Measurements from ENCODE around the gene RNF208. TPM values are rescaled to one million over a fixed set of nuclear protein-coding genes. Genes with fewer than 3 reads are reported as not detected.

RNF208 gene
- total RNA-seq, 2 donors from 2014 or later = 0.78 to 14.5 TPM

GRCh38 chr9:137191691-137192447 is 30.2 kb downstream of the RNF208 start:
- H3K27me3 ChIP-seq = no peaks in the 10 kb centered on the region
- H3K9me3 ChIP-seq = no peaks in the 10 kb centered on the region
- DNase-seq (no peak), ATAC-seq (no peak)
- H3K36me3 ChIP-seq (replicated peaks in 1 of 2; ENCODE audit: insufficient read depth in 1 of 2, low read depth in 2 of 2) = peaks cover 0 to 2% of the 10 kb centered on the region in 2 donors
- WGBS, 2 donors = 69% methylated on average over 21 of the region's 22 CpGs; no CpG with 5 or more reads in 1 of the 2 donors
- intact Hi-C loops (cut with DNase I) = loop anchor here (5.0 kb wide), 1 partner anchor 40 kb away; the partner anchor contains the start of gene SLC34A3
- peaks cover 91% of the 10 kb centered on the region for H3K4me1 ChIP-seq
- peak overlapping the region; percentile 13 to 93 (median 58) for H3K27ac ChIP-seq
- no peak overlapping the region for H3K4me3 ChIP-seq
- TF ChIP-seq POLR2A (IDR thresholded peaks at IDR 0.05) (peak in 1 of 3 donors; percentile 6), CTCF (IDR thresholded peaks at IDR 0.05) (no peak)

- Histone ChIP-seq H3K9me3 (no peaks in the 10 kb centered on the region), H3K27me3 (no peaks in the 10 kb centered on the region), H3K4me3 (no peak overlapping the region), H3K36me3 (replicated peaks in 1 of 2; ENCODE audit: insufficient read depth in 1 of 2, low read depth in 2 of 2) (peaks cover 0 to 2% of the 10 kb centered on the region in 2 donors), H3K27ac (peak overlapping the region in 3 of 4 donors; percentile 93 to 96 (median 94)), H3K4me1 (peaks cover 91% of the 10 kb centered on the region)
- TF ChIP-seq CTCF (IDR thresholded peaks at IDR 0.05) (no peak), POLR2A (IDR thresholded peaks at IDR 0.05) (no peak)
- no peak for ATAC-seq
- intact Hi-C loops (cut with DNase I) = loop anchor here (5.0 kb wide), 1 partner anchor 41 kb away; the partner anchor contains the start of gene SLC34A3
- DNase-seq = no peak
- WGBS, 2 donors = 66 to 79% methylated on average over 3 of the region's 3 CpGs
These were observed 30.8 kb downstream of the RNF208 start for GRCh38 chr9:137191245-137191644.

GRCh38 chr9:137190315-137190856 is 31.7 kb downstream of the RNF208 start:
- TF ChIP-seq POLR2A (IDR thresholded peaks at IDR 0.05) = no peak
- peak in 4 of 7 experiments; percentile 24 to 38 (median 26) for TF ChIP-seq CTCF (IDR thresholded peaks at IDR 0.05)
- peaks cover 0 to 3% of the 10 kb centered on the region in 2 donors for H3K36me3 ChIP-seq (replicated peaks in 1 of 2; ENCODE audit: insufficient read depth in 1 of 2, low read depth in 2 of 2)
- ATAC-seq (no peak), DNase-seq (peak in 2 of 4 donors; percentile 47 to 57)
- H3K27me3 ChIP-seq = no peaks in the 10 kb centered on the region
- no peak overlapping the region for H3K4me3 ChIP-seq
- peaks cover 91% of the 10 kb centered on the region for H3K4me1 ChIP-seq
- intact Hi-C loops (cut with DNase I) = loop anchor here (5.0 kb wide), 1 partner anchor 42 kb away; the partner anchor contains the start of gene SLC34A3
- H3K9me3 ChIP-seq = no peaks in the 10 kb centered on the region
- WGBS, 2 donors = 20 to 25% methylated on average over 1 to 9 of the region's 9 CpGs
- peak overlapping the region; percentile 93 to 99 (median 95) for H3K27ac ChIP-seq

GRCh38 chr9:137189297-137190295 is 32.4 kb downstream of the RNF208 start:
- DNase-seq (peak; percentile 50 to 68 (median 67)), ATAC-seq (peak; percentile 3)
- Histone ChIP-seq H3K4me3 (peak overlapping the region; percentile 79 to 90), H3K4me1 (peaks cover 83% of the 10 kb centered on the region), H3K27ac (peak overlapping the region; percentile 93 to 99 (median 95)), H3K9me3 (no peaks in the 10 kb centered on the region), H3K36me3 (replicated peaks in 1 of 2; ENCODE audit: insufficient read depth in 1 of 2, low read depth in 2 of 2) (peaks cover 0 to 4% of the 10 kb centered on the region in 2 donors), H3K27me3 (no peaks in the 10 kb centered on the region)
- 7 to 14% methylated on average over 3 to 23 of the region's 23 CpGs for WGBS, 2 donors
- TF ChIP-seq POLR2A (IDR thresholded peaks at IDR 0.05) = no peak
- peak in 1 of 7 experiments; percentile 23 for TF ChIP-seq CTCF (IDR thresholded peaks at IDR 0.05)
- intact Hi-C loops (cut with DNase I) = loop anchor here (5.0 kb wide), 1 partner anchor 43 kb away; the partner anchor contains the start of gene SLC34A3

Data from body of pancreas (tissue), 4 donors.